G401.6 (cell line): Measurements from ENCODE around the gene SETD5.

Experiments
- FAIRE-seq: peaks from 2 replicates; lab custom pipeline; 2012; peaks lifted over from hg19 to GRCh38; lab: Jason Lieb, UNC

SETD5 gene

GRCh38 chr3:9397332-9397905 lies at the start of gene SETD5:
TSS of gene SETD5 (plus strand) at chr3:9397615. CDS start at chr3:9428939, 31,324 bp downstream.
- FAIRE-seq, result no peak

GRCh38 chr3:9347887-9348286 lies 49.5 kb upstream of the SETD5 start:
- no peak for FAIRE-seq

- no peak for FAIRE-seq
These were observed 47.9 kb upstream of the SETD5 start for GRCh38 chr3:9349321-9350117.

- no peak for FAIRE-seq
These were observed 45.7 kb upstream of the SETD5 start for GRCh38 chr3:9351709-9352126.

GRCh38 chr3:9352917-9353752 lies 44.3 kb upstream of the SETD5 start:
- peak; percentile 36 for FAIRE-seq

- no peak for FAIRE-seq
These were observed 35.6 kb upstream of the SETD5 start for GRCh38 chr3:9361691-9362388.

GRCh38 chr3:9362731-9363530 lies 34.5 kb upstream of the SETD5 start, which contains the start of gene THUMPD3:
TSS of gene THUMPD3 (plus strand) at chr3:9363054. CDS start at chr3:9365069, 2,015 bp downstream.
- peak; percentile 76 for FAIRE-seq

GRCh38 chr3:9369508-9369907 lies 27.9 kb upstream of the SETD5 start:
- no peak for FAIRE-seq

- FAIRE-seq, result no peak
These were observed 23.9 kb upstream of the SETD5 start for GRCh38 chr3:9373465-9373864.

GRCh38 chr3:9377981-9378380 lies 19.4 kb upstream of the SETD5 start:
- FAIRE-seq, result no peak

- FAIRE-seq, result no peak
These were observed 18.1 kb upstream of the SETD5 start for GRCh38 chr3:9379327-9379726.

- FAIRE-seq, result no peak
These were observed 17.4 kb upstream of the SETD5 start for GRCh38 chr3:9380014-9380413.

GRCh38 chr3:9384141-9384828 lies 13.1 kb upstream of the SETD5 start:
- peak; percentile 70 for FAIRE-seq

GRCh38 chr3:9385187-9386077 lies 12.0 kb upstream of the SETD5 start:
- FAIRE-seq, result peak; percentile 76

- FAIRE-seq, result no peak
These were observed 11.3 kb upstream of the SETD5 start for GRCh38 chr3:9386078-9386459.

GRCh38 chr3:9386501-9387321 lies 10.7 kb upstream of the SETD5 start:
- FAIRE-seq, result no peak

GRCh38 chr3:9387322-9387655 lies 10.1 kb upstream of the SETD5 start:
- no peak for FAIRE-seq

- FAIRE-seq, result no peak
These were observed 9.3 kb upstream of the SETD5 start for GRCh38 chr3:9388142-9388541.
